HEK293T (cell line): Measurements from ENCODE around the gene ABI3BP.

Experiments
- ARNT ChIP-seq: fragments of 450-650 bp; IDR thresholded peaks from 2 replicates; pipeline ENCODE4 v1.6.1; 2017; ENCODE audit warnings: mild to moderate bottlenecking
- BHLHE40 ChIP-seq: fragments of 450-650 bp; IDR thresholded peaks from 2 replicates; pipeline ENCODE4 v1.6.1; 2016; ENCODE audit warnings: mild to moderate bottlenecking, moderate library complexity, borderline replicate concordance
- CTBP1 ChIP-seq: fragments of 450-650 bp; IDR thresholded peaks from 2 replicates; pipeline ENCODE4 v1.6.1; 2016; ENCODE audit warnings: borderline replicate concordance
- ELF4 ChIP-seq: fragments of 450-650 bp; IDR thresholded peaks from 2 replicates; pipeline ENCODE4 v1.6.1; 2017; ENCODE audit warnings: antibody characterized with exemption
- FOXA1 ChIP-seq: fragments of 450-650 bp; IDR thresholded peaks from 2 replicates; pipeline ENCODE4 v1.6.1; 2016; ENCODE audit warnings: mild to moderate bottlenecking
- FOXK2 ChIP-seq: fragments of 450-650 bp; IDR thresholded peaks from 2 replicates; pipeline ENCODE4 v1.6.1; 2016; ENCODE audit warnings: mild to moderate bottlenecking
- FOXM1 ChIP-seq: fragments of 450-650 bp; IDR thresholded peaks from 2 replicates; pipeline ENCODE4 v1.6.1; 2017; ENCODE audit warnings: mild to moderate bottlenecking, borderline replicate concordance
- L3MBTL2 ChIP-seq: fragments of 450-650 bp; conservative IDR thresholded peaks from 2 replicates; pipeline ENCODE4 v1.6.1; 2016; ENCODE audit warnings: mild to moderate bottlenecking
- NFRKB ChIP-seq: fragments of 450-650 bp; IDR thresholded peaks from 2 replicates; pipeline ENCODE4 v1.6.1; 2016; ENCODE audit warnings: mild to moderate bottlenecking, moderate library complexity
- SP1 ChIP-seq: fragments of 450-650 bp; IDR thresholded peaks from 2 replicates; pipeline ENCODE4 v1.6.1; 2017
- SUZ12 ChIP-seq: fragments of 450-650 bp; IDR thresholded peaks from 2 replicates; pipeline ENCODE4 v1.6.1; 2016; ENCODE audit warnings: mild to moderate bottlenecking
- TARDBP ChIP-seq: fragments of 450-650 bp; IDR thresholded peaks from 2 replicates; pipeline ENCODE4 v1.6.1; 2016
- ZNF384 ChIP-seq: fragments of 450-650 bp; IDR thresholded peaks from 2 replicates; pipeline ENCODE4 v1.6.1; 2016
- TF ChIP-seq, protein P1 (sequence below): fragments of 450-650 bp; IDR thresholded peaks from 2 replicates; pipeline ENCODE4 v1.6.1; 2016

- no peak for TF ChIP-seq ELF4
- TF ChIP-seq SUZ12 = no peak
- TF ChIP-seq NFRKB = no peak
- TF ChIP-seq FOXA1 = no peak
- TF ChIP-seq L3MBTL2 = no peak
- TF ChIP-seq SP1 = no peak
- TF ChIP-seq TARDBP = no peak
- no peak for TF ChIP-seq BHLHE40
- TF ChIP-seq, protein P1, sequence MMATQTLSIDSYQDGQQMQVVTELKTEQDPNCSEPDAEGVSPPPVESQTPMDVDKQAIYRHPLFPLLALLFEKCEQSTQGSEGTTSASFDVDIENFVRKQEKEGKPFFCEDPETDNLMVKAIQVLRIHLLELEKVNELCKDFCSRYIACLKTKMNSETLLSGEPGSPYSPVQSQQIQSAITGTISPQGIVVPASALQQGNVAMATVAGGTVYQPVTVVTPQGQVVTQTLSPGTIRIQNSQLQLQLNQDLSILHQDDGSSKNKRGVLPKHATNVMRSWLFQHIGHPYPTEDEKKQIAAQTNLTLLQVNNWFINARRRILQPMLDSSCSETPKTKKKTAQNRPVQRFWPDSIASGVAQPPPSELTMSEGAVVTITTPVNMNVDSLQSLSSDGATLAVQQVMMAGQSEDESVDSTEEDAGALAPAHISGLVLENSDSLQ = no peak
- TF ChIP-seq FOXK2 = no peak
- TF ChIP-seq ARNT = no peak
- TF ChIP-seq FOXM1 = no peak
- no peak for TF ChIP-seq ZNF384
- TF ChIP-seq CTBP1 = no peak
These were observed 27.2 kb downstream of the ABI3BP start for GRCh38 chr3:100966049-100966491.
